WTC11 (cell line): Measurements from ENCODE around the gene LCAT. TPM values are rescaled to one million over a fixed set of nuclear protein-coding genes. Genes with fewer than 3 reads are reported as not detected.

Source experiments
- ATAC-seq: fragments of 200-7000 bp; cut with Tn5 transposase; 2 replicates; pipeline ENCODE4 v1.10.0; 2021; ENCODE audit warnings: mild to moderate bottlenecking, moderate library complexity
- CTCF ChIA-PET: fragments of 300-600 bp; sonication (Branson Sonifier 250); formaldehyde crosslinking; loops from one replicate; lab custom pipeline; 2021; ENCODE audit warnings: antibody characterized with exemption; lab: Charles Lee
- POLR2A ChIA-PET: fragments of 350-600 bp; sonication (Branson Sonifier 250); formaldehyde crosslinking; loops from one replicate; lab custom pipeline; 2021; ENCODE audit warnings: antibody characterized with exemption; lab: Charles Lee
- DNase-seq: peaks from one replicate; pipeline ENCODE4 v3.0.0; 2021; ENCODE audit warnings: low spot score
- H3K27ac Mint-ChIP-seq: 2 replicates; pipeline ENCODE4 v1.8.0; 2021; ENCODE audit warnings: mixed read lengths
- H3K27me3 Mint-ChIP-seq: 2 replicates; pipeline ENCODE4 v1.8.0; 2021; ENCODE audit warnings: low read depth, mild to moderate bottlenecking, moderate library complexity, mixed read lengths
- H3K36me3 Mint-ChIP-seq: 2 replicates; pipeline ENCODE4 v1.8.0; 2021; ENCODE audit warnings: mixed read lengths
- H3K4me1 Mint-ChIP-seq: 2 replicates; pipeline ENCODE4 v1.8.0; 2022; ENCODE audit warnings: mixed read lengths
- H3K4me3 Mint-ChIP-seq: 2 replicates; pipeline ENCODE4 v1.8.0; 2021; ENCODE audit warnings: mild to moderate bottlenecking, moderate library complexity, mixed read lengths
- H3K9me3 Mint-ChIP-seq: 2 replicates; pipeline ENCODE4 v1.8.0; 2021; ENCODE audit warnings: mixed read lengths
- ARID4B ChIP-seq: sonication (generic); formaldehyde crosslinking; IDR thresholded peaks from 2 replicates; pipeline ENCODE4 v1.8.0; 2023; ENCODE audit warnings: missing genetic modification reagents, mild to moderate bottlenecking, borderline replicate concordance
- ATF3 ChIP-seq: sonication (generic); formaldehyde crosslinking; conservative IDR thresholded peaks from 2 replicates; pipeline ENCODE4 v1.8.1; 2022; ENCODE audit warnings: mild to moderate bottlenecking, missing genetic modification reagents
- ELF4 ChIP-seq: sonication (generic); formaldehyde crosslinking; IDR thresholded peaks from 2 replicates; pipeline ENCODE4 v1.8.1; 2022; ENCODE audit warnings: low read depth, mild to moderate bottlenecking, moderate library complexity, missing genetic modification reagents
- ESRRA ChIP-seq: sonication (generic); formaldehyde crosslinking; IDR thresholded peaks from 2 replicates; pipeline ENCODE4 v1.8.1; 2022; ENCODE audit warnings: mild to moderate bottlenecking, missing genetic modification reagents, borderline replicate concordance
- JAZF1 ChIP-seq: fragments of 250-450 bp; sonication (Bioruptor Pico); IDR thresholded peaks from 2 replicates; pipeline ENCODE4 v1.9.0; 2021; ENCODE audit warnings: moderate library complexity, mild to moderate bottlenecking, inconsistent platforms
- TCF7 ChIP-seq: sonication (generic); formaldehyde crosslinking; IDR thresholded peaks from 2 replicates; pipeline ENCODE4 v1.8.0; 2022; ENCODE audit warnings: mild to moderate bottlenecking, low read depth, missing genetic modification reagents, moderate library complexity
- ZBTB21 ChIP-seq: sonication (generic); formaldehyde crosslinking; IDR thresholded peaks from 2 replicates; pipeline ENCODE4 v1.8.1; 2023; ENCODE audit warnings: mild to moderate bottlenecking, missing genetic modification reagents, borderline replicate concordance
- ZNF138 ChIP-seq: sonication (generic); formaldehyde crosslinking; conservative IDR thresholded peaks from 2 replicates; pipeline ENCODE4 v1.8.1; 2022; ENCODE audit warnings: mild to moderate bottlenecking, moderate library complexity, missing genetic modification reagents
- ZNF317 ChIP-seq: sonication (generic); formaldehyde crosslinking; IDR thresholded peaks from 2 replicates; pipeline ENCODE4 v1.8.1; 2023; ENCODE audit warnings: low read depth, mild to moderate bottlenecking, moderate library complexity, missing genetic modification reagents, borderline replicate concordance
- ZNF532 ChIP-seq: fragments of 250-450 bp; sonication (Bioruptor Pico); IDR thresholded peaks from 2 replicates; pipeline ENCODE4 v1.9.0; 2021; ENCODE audit warnings: mild to moderate bottlenecking, borderline replicate concordance
- total RNA-seq: library from RNA; stranded (reverse); gene quantifications from 3 replicates; pipeline ENCODE4 v1.2.3, GENCODE V29; 2021
- TF ChIP-seq, protein P1 (sequence below): fragments of 250-450 bp; sonication (Bioruptor Pico); IDR thresholded peaks from 2 replicates; pipeline ENCODE4 v1.9.0; 2021; ENCODE audit warnings: moderate library complexity, mild to moderate bottlenecking, inconsistent platforms, borderline replicate concordance
- TF ChIP-seq, protein P2 (sequence below): sonication (generic); formaldehyde crosslinking; IDR thresholded peaks from 2 replicates; pipeline ENCODE4 v1.8.1; 2023; ENCODE audit warnings: mild to moderate bottlenecking, missing genetic modification reagents, borderline replicate concordance

Gene LCAT
- total RNA-seq, 1 experiment from 2014 or later: 38.3 TPM

DNA sequence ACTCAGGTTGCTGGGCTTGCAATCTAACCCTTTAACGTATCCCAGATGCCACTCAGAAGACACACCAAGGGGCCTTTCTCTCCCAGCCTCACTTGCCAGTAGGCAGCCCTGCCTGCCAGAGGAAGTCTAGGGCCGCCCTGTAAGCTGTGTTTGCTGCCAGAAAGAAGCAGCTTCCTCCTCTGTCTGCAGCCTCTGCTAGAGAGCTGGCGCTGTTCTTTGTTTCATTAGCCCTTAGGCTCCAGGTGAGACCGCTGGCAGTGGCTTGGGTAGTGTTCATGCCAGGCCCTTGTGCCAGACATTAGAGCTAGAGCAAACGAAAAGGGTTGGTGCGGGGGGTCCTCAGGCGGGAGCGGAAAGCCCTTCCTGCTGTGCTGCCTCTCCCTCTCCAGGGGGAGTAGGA, 21.2 kb downstream of the LCAT start (continued):
- TF ChIP-seq ZNF532 (no peak), ESRRA (CRISPR knock-in tag) (no peak), ELF4 (no peak), ZBTB21 (no peak), ZNF317 (CRISPR knock-in tag) (no peak), JAZF1 (CRISPR knock-in tag) (no peak)
- TF ChIP-seq, all 79 proteins: peak for 0

DNA sequence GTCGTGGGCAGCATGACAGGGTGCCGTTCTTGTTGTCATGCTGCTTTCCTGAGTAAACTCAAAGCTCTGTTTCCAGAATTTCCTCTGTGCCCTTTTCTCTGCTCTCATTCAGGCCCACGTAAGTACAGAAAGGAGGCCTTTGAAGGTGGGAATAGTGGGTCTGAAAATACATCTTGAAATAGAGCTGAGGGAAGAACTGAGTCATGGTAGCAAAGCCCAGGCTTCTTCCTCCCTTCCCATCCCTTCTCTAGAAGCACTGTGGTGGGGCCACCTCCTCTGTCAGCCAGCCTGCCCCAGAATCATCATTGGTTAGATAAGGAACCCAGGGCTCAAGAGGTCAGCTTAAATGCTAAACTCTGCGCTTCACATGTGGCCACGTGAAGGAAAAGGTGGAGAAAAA, 21.7 kb downstream of the LCAT start:
- Mint-ChIP-seq H3K27me3 (no peaks in the 10 kb centered on the region; the same call in 1 of the 2 replicates), H3K36me3 (no peaks in the 10 kb centered on the region; the same call in 1 of the 2 replicates), H3K4me3 (no peak overlapping the region), H3K27ac (peak overlapping the region; percentile 11), H3K4me1 (peaks cover 28% of the 10 kb centered on the region), H3K9me3 (no peaks in the 10 kb centered on the region)
- ATAC-seq (no peak), DNase-seq (no peak)
- ChIA-PET CTCF (interaction anchor here (0.7 to 1.8 kb wide), 5 partner anchors 19 to 259 kb away, joined by 3 to 12 read pairs (median 4); no protein-coding TSS in a partner anchor), POLR2A (no interaction called here)
- TF ChIP-seq ATF3 (no peak), ARID4B (CRISPR knock-in tag) (no peak), ZNF138 (CRISPR knock-in tag) (no peak)

GRCh38 chr16:67919622-67920221, 24.2 kb downstream of the LCAT start:
- DNase-seq: no peak
- CTCF ChIA-PET: interaction anchor here (0.6 to 1.7 kb wide), 5 partner anchors 22 to 464 kb away, joined by 3 to 12 read pairs (median 5); no protein-coding TSS in a partner anchor
- TF ChIP-seq, protein P1, sequence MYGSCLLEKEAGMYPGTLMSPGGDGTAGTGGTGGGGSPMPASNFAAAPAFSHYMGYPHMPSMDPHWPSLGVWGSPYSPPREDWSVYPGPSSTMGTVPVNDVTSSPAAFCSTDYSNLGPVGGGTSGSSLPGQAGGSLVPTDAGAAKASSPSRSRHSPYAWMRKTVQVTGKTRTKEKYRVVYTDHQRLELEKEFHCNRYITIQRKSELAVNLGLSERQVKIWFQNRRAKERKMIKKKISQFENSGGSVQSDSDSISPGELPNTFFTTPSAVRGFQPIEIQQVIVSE: no peak
- TF ChIP-seq TCF7 (CRISPR knock-in tag): no peak
- TF ChIP-seq, protein P2, sequence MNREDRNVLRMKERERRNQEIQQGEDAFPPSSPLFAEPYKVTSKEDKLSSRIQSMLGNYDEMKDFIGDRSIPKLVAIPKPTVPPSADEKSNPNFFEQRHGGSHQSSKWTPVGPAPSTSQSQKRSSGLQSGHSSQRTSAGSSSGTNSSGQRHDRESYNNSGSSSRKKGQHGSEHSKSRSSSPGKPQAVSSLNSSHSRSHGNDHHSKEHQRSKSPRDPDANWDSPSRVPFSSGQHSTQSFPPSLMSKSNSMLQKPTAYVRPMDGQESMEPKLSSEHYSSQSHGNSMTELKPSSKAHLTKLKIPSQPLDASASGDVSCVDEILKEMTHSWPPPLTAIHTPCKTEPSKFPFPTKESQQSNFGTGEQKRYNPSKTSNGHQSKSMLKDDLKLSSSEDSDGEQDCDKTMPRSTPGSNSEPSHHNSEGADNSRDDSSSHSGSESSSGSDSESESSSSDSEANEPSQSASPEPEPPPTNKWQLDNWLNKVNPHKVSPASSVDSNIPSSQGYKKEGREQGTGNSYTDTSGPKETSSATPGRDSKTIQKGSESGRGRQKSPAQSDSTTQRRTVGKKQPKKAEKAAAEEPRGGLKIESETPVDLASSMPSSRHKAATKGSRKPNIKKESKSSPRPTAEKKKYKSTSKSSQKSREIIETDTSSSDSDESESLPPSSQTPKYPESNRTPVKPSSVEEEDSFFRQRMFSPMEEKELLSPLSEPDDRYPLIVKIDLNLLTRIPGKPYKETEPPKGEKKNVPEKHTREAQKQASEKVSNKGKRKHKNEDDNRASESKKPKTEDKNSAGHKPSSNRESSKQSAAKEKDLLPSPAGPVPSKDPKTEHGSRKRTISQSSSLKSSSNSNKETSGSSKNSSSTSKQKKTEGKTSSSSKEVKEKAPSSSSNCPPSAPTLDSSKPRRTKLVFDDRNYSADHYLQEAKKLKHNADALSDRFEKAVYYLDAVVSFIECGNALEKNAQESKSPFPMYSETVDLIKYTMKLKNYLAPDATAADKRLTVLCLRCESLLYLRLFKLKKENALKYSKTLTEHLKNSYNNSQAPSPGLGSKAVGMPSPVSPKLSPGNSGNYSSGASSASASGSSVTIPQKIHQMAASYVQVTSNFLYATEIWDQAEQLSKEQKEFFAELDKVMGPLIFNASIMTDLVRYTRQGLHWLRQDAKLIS: no peak
- TF ChIP-seq, all 79 proteins: peak for 0
- Mint-ChIP-seq H3K36me3 (no peaks in the 10 kb centered on the region; the same call in 1 of the 2 replicates), H3K4me1 (peaks cover 36% of the 10 kb centered on the region), H3K4me3 (no peak overlapping the region), H3K27ac (no peak overlapping the region), H3K27me3 (no peaks in the 10 kb centered on the region; the same call in 1 of the 2 replicates), H3K9me3 (no peaks in the 10 kb centered on the region)
- POLR2A ChIA-PET: interaction anchor here (1.0 kb wide), 1 partner anchor 35 kb away, joined by 4 read pairs; the partner anchor contains the start of gene NRN1L
- peak; percentile 8; the same call in 1 of the 2 replicates for ATAC-seq
